Panc1 (cell line): ENCODE results near the gene PCTP. TPM values are rescaled to one million over a fixed set of nuclear protein-coding genes. Genes with fewer than 3 reads are reported as not detected.

Source experiments
- ATAC-seq: fragments of 200-7000 bp; cut with Tn5 transposase; 2 replicates; pipeline ENCODE4 v1.9.1; 2020; ENCODE audit warnings: mild to moderate bottlenecking, moderate library complexity
- BruUV-seq: library from RNA; stranded (reverse); fragments of 400-500 nt; replicated peaks from 2 replicates; lab custom pipeline; 2021; lab: Mats Ljungman, UMichigan
- CTCF ChIA-PET: fragments of 300-600 bp; sonication (Branson Sonifier 250); formaldehyde crosslinking; loops from one replicate; lab custom pipeline; 2022; ENCODE audit warnings: antibody characterized with exemption; lab: Charles Lee
- POLR2A ChIA-PET: fragments of 300-600 bp; sonication (Branson Sonifier 250); formaldehyde crosslinking; loops from one replicate; lab custom pipeline; 2022; ENCODE audit warnings: antibody characterized with exemption; lab: Charles Lee
- DNase-seq: peaks from one replicate; pipeline ENCODE4 v3.0.0-alpha.2; 2010; ENCODE audit warnings: low read depth, low spot score
- H3K27ac ChIP-seq: 2 replicates; pipeline ENCODE4 v1.5.1; 2011; ENCODE audit warnings: mild to moderate bottlenecking, low read length, inconsistent platforms
- H3K27me3 ChIP-seq: fragments of 200-500 bp; sonication (Bioruptor generic); 2 replicates; pipeline ENCODE4 v1.6.0; 2014; ENCODE audit warnings: low read length, inconsistent platforms; ENCODE audit not compliant: control insufficient read depth, insufficient read depth
- H3K36me3 ChIP-seq: fragments of 200-500 bp; sonication (Bioruptor generic); 2 replicates; pipeline ENCODE4 v1.5.1; 2014; ENCODE audit warnings: inconsistent platforms, mild to moderate bottlenecking, low read length, moderate library complexity; ENCODE audit not compliant: control insufficient read depth, insufficient read depth
- H3K4me1 ChIP-seq: 2 replicates; pipeline ENCODE4 v1.5.1; 2011; ENCODE audit warnings: inconsistent platforms, mild to moderate bottlenecking, low read length, moderate library complexity; ENCODE audit not compliant: control insufficient read depth, insufficient read depth
- H3K4me3 ChIP-seq, 2 experiments: 2 replicates each; pipeline ENCODE4 v1.5.1; 2011 to 2012; ENCODE audit warnings: low read depth in 2 of 2, low read length in 2 of 2, mild to moderate bottlenecking in 2 of 2, inconsistent platforms in 1 of 2, moderate library complexity in 1 of 2
- H3K9me3 ChIP-seq: fragments of 200-500 bp; sonication (Bioruptor generic); 2 replicates; pipeline ENCODE4 v1.5.1; 2014; ENCODE audit warnings: low read depth, mild to moderate bottlenecking, inconsistent platforms, low read length, moderate library complexity; ENCODE audit not compliant: control insufficient read depth, insufficient read depth
- POLR2AphosphoS5 ChIP-seq: IDR thresholded peaks from 2 replicates; pipeline ENCODE4 v1.6.1; 2012; ENCODE audit warnings: mild to moderate bottlenecking, low read depth, low read length, moderate library complexity
- SIN3A ChIP-seq: IDR thresholded peaks from 2 replicates; pipeline ENCODE4 v1.6.1; 2012; ENCODE audit warnings: low read depth, mild to moderate bottlenecking, low read length, moderate library complexity, borderline replicate concordance; ENCODE audit not compliant: insufficient read depth
- TCF7L2 ChIP-seq: IDR thresholded peaks from 2 replicates; pipeline ENCODE4 v1.6.1; 2011; ENCODE audit warnings: mild to moderate bottlenecking, low read depth, low read length, inconsistent platforms
- in situ Hi-C: cut with HindIII; loops from 2 replicates; pipeline ENCODE4 v1.10.0; 2016; ENCODE audit warnings: low sequenced_read_pairs, low pct_unique_long_range_greater_than_20kb
- intact Hi-C: fragments of 100-400 bp; cut with micrococcal nuclease; formaldehyde crosslinking; loops from one replicate; pipeline ENCODE4 v1.10.0; 2022; ENCODE audit not compliant: unreplicated experiment
- total RNA-seq: library from RNA; stranded (reverse); gene quantifications from one replicate; pipeline ENCODE4 v1.2.1, GENCODE V29; 2021; ENCODE audit not compliant: unreplicated experiment
- TF ChIP-seq, protein P1 (sequence below), 2 experiments: IDR thresholded peaks; 2 replicates each; pipeline ENCODE4 v1.6.1; 2011 to 2012; ENCODE audit warnings: low read depth in 2 of 2, control low read depth in 1 of 2, low read length in 1 of 2, mild to moderate bottlenecking in 1 of 2, moderate library complexity in 1 of 2; ENCODE audit not compliant: insufficient read depth in 1 of 2
- TF ChIP-seq, protein P2 (sequence below): fragments of 450-650 bp; IDR thresholded peaks from 2 replicates; pipeline ENCODE4 v1.5.1; 2017; ENCODE audit warnings: mild to moderate bottlenecking

The PCTP gene
- total RNA-seq, 1 experiment from 2014 or later = 23.7 TPM

DNA sequence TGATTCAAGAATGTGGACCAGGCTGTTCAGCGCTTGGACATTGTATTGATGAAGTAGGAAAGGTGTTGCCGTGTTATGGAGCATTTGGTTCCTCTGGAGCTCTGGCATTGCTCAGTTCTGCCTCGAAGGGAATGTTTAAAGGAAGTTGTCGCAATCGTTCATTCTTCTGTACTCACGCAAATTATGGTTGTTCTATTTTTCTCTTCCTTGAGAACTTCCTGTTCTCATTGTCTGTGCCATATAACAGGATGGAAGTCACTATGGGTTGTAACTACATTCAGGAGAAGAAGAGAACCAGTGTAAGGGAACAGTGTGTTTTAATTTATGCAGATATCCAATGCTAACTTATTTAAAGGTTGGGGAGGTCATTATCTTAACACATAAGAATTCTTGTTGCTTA lies 13.0 kb downstream of the PCTP start:
- BruUV-seq = no TSS peak
- intact Hi-C loops (no loop called here), in situ Hi-C loops (no loop called here)
- no peaks in the 10 kb centered on the region for H3K9me3 ChIP-seq
- H3K4me3 ChIP-seq = no peak overlapping the region
- ATAC-seq = no peak
- no peaks in the 10 kb centered on the region for H3K4me1 ChIP-seq
- TF ChIP-seq, protein P1, sequence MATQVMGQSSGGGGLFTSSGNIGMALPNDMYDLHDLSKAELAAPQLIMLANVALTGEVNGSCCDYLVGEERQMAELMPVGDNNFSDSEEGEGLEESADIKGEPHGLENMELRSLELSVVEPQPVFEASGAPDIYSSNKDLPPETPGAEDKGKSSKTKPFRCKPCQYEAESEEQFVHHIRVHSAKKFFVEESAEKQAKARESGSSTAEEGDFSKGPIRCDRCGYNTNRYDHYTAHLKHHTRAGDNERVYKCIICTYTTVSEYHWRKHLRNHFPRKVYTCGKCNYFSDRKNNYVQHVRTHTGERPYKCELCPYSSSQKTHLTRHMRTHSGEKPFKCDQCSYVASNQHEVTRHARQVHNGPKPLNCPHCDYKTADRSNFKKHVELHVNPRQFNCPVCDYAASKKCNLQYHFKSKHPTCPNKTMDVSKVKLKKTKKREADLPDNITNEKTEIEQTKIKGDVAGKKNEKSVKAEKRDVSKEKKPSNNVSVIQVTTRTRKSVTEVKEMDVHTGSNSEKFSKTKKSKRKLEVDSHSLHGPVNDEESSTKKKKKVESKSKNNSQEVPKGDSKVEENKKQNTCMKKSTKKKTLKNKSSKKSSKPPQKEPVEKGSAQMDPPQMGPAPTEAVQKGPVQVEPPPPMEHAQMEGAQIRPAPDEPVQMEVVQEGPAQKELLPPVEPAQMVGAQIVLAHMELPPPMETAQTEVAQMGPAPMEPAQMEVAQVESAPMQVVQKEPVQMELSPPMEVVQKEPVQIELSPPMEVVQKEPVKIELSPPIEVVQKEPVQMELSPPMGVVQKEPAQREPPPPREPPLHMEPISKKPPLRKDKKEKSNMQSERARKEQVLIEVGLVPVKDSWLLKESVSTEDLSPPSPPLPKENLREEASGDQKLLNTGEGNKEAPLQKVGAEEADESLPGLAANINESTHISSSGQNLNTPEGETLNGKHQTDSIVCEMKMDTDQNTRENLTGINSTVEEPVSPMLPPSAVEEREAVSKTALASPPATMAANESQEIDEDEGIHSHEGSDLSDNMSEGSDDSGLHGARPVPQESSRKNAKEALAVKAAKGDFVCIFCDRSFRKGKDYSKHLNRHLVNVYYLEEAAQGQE (IDR thresholded peaks at IDR 0.05; ENCODE audit: insufficient read depth in 1 of 2, low read depth in 2 of 2, low read length in 1 of 2) = no peak
- DNase-seq = no peak
- H3K27me3 ChIP-seq = no peaks in the 10 kb centered on the region
- no peaks in the 10 kb centered on the region for H3K36me3 ChIP-seq
- H3K27ac ChIP-seq = no peak overlapping the region
- ChIA-PET POLR2A (no interaction called here), CTCF (interaction anchor here (0.6 kb wide), 1 partner anchor 13 kb away, joined by 5 read pairs; the partner anchor contains the start of gene PCTP)

DNA sequence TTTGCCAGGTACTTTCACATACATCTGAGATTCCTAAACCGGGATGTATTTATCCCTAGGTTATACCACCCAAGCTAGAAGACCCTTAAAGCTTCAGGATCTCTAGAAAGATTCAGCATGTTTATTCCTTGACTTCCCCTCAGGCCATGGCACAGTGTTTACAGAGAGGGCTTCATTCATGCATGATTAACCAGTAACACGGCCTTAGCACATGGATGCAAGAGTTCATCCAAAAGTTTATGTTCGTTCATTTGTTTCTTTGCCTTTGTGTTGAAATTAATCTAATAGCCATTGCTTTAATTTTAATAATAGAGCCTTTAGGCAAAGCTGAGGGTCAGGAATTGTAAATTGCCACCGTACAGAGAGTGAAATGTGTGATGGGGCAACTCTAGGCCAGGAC lies 13.8 kb downstream of the PCTP start:
- no peak overlapping the region for H3K4me3 ChIP-seq
- no peaks in the 10 kb centered on the region for H3K9me3 ChIP-seq
- CTCF ChIA-PET = interaction anchor here (0.6 kb wide), 1 partner anchor 13 kb away, joined by 5 read pairs; the partner anchor contains the start of gene PCTP
- TF ChIP-seq, protein P2, sequence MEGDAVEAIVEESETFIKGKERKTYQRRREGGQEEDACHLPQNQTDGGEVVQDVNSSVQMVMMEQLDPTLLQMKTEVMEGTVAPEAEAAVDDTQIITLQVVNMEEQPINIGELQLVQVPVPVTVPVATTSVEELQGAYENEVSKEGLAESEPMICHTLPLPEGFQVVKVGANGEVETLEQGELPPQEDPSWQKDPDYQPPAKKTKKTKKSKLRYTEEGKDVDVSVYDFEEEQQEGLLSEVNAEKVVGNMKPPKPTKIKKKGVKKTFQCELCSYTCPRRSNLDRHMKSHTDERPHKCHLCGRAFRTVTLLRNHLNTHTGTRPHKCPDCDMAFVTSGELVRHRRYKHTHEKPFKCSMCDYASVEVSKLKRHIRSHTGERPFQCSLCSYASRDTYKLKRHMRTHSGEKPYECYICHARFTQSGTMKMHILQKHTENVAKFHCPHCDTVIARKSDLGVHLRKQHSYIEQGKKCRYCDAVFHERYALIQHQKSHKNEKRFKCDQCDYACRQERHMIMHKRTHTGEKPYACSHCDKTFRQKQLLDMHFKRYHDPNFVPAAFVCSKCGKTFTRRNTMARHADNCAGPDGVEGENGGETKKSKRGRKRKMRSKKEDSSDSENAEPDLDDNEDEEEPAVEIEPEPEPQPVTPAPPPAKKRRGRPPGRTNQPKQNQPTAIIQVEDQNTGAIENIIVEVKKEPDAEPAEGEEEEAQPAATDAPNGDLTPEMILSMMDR = no peak
- TF ChIP-seq SIN3A (no peak), TCF7L2 (no peak), POLR2AphosphoS5 (no peak)
- TF ChIP-seq, protein P1 (IDR thresholded peaks at IDR 0.05; ENCODE audit: insufficient read depth in 1 of 2, low read depth in 2 of 2, low read length in 1 of 2) = no peak
- H3K27ac ChIP-seq = no peak overlapping the region
- no peak for DNase-seq
- BruUV-seq = no TSS peak
- 0 out of 2 replicates have a peak, but pooled peaks cover 3% of the 10 kb centered on the region for H3K4me1 ChIP-seq
- intact Hi-C loops (no loop called here), in situ Hi-C loops (no loop called here)
- no peaks in the 10 kb centered on the region for H3K36me3 ChIP-seq
- no peak for ATAC-seq
- no peaks in the 10 kb centered on the region for H3K27me3 ChIP-seq
- POLR2A ChIA-PET = no interaction called here
